HK-2 (cell line): ENCODE results near the gene NSUN3.
"Not testable (repeated sequence)": the region's sequence is repeated elsewhere in the genome, so short reads cannot be mapped to it uniquely, and the experiment has no call there.

Source experiments
- DNase-seq: peaks from one replicate; pipeline ENCODE4 v3.0.0-alpha.2; 2018; ENCODE audit not compliant: unreplicated experiment

The NSUN3 gene

DNA sequence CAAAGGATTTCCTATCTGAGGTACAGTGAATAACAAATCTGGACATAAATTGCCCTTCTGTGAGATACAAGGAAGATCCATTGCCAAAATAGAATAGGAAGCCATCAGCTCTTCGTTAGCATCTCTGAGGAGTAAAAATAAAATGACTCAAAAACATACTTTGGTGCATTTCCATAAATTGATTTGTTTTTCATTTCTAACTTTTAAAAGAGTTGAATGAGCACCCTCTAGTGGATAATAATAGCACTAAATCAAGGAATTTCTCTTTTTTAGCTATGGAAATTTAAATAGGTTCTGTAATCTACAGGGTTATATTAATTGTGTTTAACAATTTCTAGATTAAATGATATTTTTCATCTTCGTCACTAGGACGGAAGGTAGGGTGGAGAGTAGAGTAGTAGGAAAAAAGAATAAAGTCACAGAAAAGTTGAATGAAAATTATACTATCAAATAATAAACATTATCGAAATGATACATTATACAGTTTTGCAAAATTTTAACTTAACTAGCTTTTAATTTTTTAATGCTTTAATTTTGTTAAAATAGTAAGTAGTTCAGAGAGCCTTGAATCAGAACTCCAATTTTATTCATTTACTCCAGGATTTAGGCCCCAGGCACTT, 6.4 kb downstream of the NSUN3 start:
- DNase-seq, result no peak

DNA sequence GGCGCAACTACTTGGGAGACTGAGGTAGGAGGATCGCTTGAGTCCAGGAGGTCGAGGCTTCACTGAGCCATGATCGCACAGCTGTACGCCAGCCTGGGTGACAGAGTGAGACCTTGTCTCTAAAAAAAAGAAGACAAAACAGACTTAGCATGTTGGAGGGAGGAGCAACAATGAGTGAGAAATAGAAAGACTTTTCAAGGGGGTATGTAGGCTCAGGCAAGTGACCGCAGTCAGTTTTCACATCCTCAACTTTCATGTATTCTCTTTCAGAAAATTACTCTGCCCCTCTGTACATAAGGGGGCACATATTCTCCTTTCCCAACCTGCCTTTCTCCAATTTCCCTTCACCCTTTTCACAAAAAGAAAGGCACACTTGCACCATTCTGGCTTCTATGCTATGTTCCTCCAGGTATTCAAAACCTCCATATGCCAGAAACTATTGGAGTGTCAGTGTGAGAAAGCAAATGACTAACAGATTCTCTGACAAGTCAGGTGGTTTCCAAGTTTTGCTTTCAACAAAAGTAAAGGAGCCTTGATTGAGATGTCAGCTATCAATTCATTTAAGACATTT, 7.6 kb downstream of the NSUN3 start:
- no peak for DNase-seq

DNA sequence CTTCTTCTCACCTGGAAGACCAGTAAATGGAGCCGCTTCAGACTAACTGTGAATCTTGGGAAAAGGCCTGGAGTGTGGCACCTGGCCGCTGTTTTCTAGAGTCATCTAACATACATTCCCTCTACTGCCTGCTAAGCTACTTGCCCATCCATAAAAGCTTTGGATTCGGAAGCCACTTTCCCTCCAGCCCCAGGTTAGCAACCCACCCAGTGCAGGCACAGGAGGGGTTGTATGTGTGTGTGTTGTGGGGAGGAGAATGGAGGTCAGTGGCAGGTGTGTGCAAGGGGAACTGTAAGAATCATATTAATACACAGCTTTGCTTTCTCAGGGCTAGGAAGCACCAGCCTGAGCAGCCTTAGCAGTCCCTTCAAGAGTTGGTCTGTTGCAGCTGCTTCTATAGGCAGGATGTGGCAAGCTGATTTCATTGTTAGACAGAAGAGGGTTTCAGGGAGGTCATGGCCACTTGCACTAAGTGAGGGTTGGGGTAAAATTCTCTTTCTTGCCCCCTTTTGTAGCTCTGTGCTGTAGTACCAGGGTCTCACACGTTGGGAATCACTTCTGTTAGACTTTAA, 8.9 kb downstream of the NSUN3 start:
- DNase-seq, result no peak

DNA sequence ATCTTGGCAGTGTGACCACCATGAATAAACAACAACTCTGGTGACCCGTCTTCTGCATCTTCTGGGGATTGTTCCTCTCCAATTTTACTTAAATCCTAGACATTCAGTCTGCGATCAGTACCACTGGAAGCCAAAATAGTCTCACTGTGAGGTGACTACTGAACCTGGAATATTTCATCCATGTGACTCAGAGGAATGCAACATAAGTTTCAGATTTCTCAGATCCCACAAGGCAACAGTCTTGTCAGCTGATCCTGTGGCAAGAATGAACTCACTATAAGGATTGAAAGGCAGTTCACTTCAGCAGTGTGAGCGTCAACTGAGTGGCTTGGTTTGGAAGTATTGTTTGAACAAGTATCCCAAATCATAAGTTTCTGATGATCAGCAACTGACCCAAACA, 13.2 kb downstream of the NSUN3 start:
- DNase-seq, result no peak

DNA sequence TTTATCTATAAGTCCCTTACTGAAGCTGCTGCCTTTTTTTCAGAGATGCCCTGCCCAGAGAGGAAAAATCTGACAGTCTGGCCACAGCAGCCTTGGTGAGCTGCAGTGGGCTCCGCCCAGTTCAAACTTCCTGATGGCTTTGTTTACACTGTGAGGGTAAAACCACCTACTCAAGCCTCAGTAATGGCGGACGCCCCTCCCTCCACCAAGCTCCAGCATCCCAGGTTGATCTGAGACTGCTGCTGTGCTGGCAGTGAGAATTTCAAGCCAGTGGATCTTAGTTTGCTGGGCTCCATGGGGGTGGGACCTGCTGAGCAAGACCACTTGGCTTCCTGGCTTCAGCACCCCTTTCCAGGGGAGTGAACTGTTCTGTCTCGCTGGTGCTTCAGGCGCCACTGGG, 17.7 kb downstream of the NSUN3 start:
- not testable (repeated sequence) for DNase-seq

DNA sequence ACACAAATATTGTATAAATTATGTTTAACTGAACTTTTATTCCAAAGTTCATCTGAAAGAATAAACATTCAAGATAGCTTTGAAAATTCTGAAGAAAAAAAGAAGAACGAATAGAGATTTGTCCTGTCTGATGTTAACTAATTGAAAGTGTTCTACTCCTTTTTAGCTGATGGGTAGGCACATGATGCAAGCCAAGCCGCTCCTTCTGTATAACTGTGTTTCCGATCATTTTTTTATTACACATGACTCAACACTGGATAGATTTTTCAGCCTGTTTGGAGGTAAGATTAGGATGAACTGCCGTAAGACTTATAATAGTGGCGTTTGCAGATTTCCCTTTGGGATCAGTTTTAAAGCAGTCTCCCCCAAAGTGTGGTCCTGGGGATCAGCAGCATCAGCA, 19.0 kb downstream of the NSUN3 start:
- no peak for DNase-seq

DNA sequence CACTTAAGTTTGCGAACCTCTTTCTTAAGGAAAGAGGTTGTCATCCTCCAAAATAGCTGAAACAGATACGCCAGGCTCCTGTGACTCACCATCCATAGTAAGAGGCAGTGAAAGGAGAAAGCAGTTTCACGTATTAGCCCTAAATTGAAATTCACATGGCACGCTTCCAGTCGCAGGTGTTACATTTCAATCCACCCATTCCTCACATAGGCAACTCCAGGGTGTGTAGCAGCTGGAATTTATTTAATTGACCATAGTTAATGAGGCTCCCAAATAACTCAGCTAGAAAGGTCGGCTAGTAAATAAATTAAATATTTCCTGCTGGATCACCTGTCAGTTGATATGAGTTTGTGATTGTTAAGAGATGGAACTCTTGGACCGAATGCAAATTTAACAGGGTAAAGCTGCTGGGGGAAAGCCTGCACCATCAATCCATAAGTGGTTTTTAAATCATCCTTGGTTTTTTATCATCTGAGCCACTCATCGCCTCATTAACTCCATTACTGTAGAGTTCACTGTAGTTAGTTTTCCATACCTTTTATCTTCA, 19.6 kb downstream of the NSUN3 start:
- DNase-seq, result no peak

DNA sequence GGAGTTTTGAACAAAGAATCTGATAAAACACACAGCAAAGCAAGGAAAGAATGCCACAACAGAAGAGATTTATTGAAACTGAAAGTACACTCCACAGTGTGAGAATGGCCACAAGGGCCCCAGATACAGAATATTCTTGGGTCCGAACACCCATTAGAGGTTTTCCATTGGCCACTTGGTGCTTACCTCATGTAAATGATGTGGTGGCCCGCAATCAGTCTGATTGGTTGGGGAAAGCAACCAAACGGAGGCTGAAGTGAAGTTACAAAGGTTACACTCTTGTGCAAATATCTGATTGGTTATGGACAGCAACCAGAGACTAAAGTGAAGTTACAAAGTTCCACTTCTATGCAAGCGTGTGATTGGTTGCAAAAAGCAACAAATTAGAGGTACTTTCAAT, 20.4 kb downstream of the NSUN3 start:
- DNase-seq, result no peak

DNA sequence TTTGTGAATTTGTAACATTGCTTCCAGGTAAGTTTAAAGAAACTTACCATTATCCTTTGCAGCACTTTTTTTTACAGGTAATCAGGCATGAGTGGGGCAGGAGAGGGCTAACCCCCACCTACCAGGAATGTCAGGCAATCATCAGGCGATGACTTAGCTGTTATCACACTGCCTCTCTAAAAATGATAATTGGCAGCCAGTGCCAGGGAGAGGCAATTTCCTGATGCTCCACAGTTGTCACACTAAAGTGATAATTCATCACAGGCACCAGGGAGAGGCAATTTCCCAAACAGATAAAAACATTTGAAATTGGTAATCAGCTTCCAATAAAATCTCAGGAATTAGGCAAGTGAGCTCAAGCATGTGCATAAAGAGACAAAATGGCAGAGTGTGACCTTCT, 26.3 kb downstream of the NSUN3 start:
- DNase-seq, result no peak

DNA sequence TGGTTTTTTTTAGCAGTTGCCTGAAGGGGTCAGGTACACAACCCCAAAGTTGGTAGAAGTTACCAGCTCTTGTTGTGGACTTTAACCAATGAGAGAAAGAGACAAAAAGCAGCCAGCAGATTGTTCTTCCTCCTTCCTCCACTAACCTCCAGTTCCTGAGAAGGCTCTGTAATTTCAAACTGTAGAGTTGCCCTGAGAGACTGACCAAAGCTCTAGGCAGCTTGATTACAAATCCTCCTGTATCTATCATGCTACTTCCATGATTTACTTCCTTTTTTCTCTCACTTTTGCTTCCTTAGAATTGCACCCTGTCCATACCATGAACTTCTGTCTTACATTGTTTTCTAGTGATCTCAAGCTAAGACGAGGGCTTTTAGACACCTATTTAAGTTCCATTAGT, 29.2 kb downstream of the NSUN3 start:
- DNase-seq, result no peak

DNA sequence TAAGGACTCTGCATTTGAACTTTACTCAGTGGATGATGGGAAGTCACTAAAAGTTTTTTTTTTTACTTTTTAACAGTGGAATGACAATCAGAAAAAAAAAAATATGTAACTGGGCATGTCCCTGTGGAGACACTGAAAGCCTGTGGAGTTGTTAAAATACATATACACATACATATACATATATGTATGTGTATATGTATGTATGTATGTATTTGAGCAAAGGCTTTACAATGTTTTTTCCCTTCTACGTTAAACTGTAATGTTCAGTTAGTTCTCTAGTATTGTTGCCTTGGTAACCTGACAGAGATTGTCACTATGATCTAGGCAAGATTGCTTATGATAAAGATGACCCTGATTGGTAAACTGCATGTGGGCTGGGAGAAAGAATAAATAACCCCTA, 30.3 kb downstream of the NSUN3 start:
- DNase-seq, result no peak

DNA sequence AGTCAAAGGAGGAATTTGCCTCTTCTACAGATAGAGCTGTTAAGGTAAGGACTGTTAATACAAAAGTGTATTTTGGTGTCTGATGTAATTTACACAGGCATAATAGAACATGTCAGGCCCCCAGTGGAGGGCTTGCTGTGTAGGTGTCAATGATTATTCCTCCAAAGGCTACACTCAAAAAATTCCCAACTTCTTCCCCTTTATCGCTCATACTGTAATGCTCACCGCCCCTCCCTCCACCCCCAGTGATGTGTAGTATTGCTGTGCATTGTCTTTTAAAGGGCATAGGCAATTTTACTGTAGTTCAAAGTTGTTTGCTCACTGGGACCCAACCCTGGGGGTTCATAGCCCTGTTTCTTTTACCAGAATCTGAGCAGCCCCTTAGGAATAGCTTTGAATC, 32.2 kb downstream of the NSUN3 start:
- no peak for DNase-seq

DNA sequence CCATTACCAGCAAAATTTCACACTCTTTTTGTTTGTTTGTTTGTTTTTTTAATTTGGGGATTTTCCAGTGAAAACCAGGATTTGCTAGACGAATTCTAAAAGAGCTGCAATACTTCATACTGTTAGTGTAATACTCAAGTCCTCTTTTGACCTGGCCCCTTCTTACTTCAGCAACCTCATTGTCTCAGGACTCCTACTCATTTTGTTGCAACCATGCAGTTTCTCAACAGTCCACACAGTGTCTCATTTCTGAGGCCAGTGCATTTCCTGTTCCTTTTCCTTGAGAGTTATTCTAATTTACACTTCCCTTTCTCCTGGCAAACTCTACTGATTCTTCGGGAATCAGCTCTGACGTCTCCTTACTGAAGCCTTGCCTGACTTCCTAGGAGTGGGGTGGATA, 35.6 kb downstream of the NSUN3 start:
- DNase-seq, result no peak

DNA sequence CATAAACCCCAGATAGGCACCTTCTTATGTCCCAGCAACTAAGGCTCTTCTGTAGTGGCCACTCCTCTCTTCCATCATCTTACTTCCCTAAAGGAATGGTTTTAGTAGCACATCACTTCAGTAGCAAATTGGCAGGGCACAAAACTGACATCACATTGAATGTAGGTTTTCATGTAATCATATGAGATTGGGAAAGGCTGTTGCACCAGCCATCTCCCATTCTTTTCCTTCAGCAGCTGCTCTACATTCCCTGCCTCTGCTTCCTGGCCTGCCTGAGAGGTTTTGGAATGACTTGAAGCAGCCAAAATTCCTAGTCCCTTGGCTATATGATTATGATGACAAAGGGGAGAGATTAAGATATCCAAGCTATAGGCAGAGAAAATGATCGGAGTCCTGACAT, 36.5 kb downstream of the NSUN3 start:
- no peak for DNase-seq

DNA sequence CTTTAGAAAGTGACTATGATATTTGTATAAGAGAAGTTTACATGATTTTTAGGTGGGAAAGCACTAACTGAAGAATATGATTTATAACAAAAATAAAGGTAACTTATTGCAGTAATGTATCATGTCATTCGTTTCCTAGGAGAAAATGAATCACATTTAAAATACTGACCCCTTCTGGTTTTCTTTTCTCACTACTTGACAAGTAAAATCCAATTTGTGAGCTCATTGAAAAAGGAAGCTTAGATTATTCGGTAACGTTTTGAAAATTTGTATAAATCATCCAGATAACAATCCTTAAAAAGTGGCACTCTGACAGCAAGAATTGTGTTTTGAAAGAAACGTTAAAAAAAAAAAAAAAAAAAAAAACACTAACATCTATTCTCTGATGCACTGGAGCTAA, 39.0 kb downstream of the NSUN3 start:
- no peak for DNase-seq

DNA sequence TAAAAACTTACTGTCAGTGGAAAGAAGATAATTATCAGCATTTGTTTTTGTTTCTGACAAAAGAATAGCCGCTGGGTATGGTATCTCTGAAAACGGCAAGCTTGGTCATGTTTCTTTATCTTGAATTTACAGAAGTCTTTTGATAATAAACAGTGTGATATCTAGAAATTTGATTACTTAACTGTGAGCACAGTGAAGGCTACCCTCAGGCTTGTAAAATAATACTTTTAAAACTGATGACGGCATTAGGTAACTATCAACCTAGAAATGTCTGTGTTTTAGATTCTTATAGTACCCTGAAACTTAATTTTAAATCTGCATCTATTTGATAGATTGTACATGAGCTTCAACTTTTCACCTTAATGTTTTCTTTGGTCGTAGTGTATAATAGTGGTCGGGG, 43.4 kb downstream of the NSUN3 start:
- no peak for DNase-seq

DNA sequence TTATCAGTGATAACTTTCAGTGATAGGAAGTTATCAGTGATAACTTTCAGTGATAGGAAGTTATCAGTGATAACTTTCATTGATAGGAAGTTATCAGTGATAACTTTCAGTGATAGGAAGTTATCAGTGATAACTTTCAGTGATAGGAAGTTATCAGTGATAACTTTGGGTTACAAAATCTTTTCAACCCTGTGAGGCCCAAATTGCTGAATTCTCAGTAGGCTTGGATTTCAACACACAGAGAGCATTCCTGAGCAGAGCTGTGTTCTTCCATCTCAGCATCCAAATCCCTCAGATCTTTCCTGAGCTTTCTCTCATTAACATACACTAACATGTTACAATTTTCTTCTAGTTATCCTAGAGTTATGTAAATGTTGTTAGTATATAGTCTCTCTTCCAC, 47.4 kb downstream of the NSUN3 start:
- DNase-seq, result not testable (repeated sequence)

DNA sequence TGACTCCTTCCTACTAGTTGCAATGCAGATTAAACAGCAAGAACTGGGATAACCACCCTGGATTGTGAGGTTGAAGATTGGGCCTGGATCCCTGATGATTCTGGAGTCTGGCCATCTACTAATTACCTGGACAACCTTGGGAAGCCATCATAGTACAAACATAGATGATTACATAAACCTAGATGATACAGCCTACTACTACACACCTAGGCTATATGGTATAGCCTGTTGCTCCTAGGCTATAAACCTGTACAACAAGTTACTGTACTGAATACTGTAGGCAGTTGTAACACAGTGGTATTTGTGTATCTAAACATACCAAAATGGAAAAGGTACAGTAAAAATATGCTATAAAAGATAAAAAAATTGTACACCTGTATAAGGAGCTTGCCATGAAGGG, 48.0 kb downstream of the NSUN3 start:
- no peak for DNase-seq

DNA sequence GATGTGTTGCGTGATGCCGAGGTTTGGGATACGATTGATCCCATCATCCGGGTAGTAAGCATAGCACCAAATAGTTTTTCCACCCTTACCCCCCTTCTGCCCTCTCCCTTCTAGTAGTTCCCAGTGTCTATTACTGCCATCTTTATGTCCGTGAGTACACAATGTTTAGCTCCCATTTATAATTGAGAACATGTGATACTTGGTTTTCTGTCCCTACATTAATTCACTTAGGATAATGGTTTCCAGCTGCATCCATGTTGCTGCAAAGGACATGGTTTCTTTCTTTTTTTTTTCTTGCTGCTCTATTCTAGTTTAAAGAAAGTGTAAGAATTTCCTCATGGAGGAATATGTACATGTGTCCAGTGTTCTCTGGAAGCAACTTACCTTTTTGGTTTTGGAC, 51.8 kb downstream of the NSUN3 start:
- DNase-seq, result no peak

DNA sequence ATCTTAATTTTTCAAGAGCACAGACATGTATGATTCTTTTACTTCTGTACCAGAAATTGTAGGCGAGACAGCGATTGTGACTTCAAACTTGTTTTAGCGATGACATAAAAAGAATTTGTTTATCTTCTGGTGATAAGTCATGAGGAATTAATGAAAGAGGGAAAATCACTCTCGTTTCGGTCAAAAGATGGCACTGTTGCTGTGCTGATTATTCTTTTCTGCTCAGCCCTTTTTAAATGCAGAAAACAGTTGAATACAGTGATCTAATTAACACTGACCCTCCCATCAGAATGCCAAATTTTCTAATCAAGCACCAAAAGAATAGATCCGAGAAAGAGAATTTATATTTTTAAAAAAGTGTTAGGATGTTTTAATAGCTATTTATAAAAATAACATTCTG, 52.6 kb downstream of the NSUN3 start:
- DNase-seq, result no peak

DNA sequence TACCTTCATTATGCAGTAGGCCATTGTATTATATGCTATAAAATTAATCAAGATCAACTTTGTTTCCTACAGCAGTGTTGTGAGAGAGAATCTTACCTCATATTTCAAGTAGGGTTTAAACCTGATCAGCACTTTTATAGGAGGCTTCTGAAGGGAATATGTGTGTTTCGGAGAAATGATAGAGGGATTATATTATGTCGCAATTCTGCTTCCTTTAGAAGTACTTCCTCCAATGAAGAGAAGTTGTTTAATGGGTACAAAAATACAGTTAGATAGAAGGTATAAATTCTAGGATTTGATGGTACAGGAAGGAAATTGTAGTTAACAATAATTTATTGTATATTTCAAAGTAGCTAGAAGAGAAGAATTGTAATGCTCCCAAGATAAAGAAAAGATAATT, 54.9 kb downstream of the NSUN3 start:
- no peak for DNase-seq

DNA sequence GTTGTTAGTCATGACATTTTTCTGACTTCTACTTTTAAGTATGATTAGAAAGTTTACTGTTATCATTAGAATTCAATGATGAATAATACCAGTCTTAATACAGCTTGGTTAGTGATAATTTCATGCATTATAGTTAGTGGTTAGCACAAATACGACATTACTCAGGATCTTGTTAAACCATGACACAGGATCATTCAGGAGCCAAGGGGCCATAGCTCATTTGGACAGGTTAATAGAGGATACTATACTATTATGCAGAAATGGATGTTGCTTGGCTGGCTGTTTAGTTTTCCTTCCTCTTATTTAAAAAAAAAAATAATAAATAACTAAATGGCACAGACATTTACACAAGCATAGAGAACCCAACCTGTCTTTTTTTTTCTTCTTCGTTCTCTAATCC, 55.5 kb downstream of the NSUN3 start:
- DNase-seq, result no peak

DNA sequence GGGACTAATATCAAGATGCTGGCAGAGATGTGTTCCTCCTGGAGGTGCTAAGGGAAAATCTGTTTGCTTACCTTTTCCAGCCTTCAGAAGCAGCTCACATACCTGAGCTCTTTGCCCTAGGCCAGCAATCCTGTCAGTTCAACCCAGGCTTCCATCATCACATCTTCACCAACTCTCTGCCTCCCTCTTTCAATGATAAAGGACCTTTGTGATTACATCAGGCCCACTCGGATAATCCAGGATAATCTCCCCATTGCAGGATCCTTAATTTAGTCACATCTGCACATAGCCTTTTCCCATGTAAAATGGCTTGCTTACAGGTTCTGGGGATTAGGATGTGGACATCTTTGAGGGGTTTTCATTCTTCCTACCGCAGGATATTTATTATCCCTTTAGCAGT, 58.3 kb downstream of the NSUN3 start:
- no peak for DNase-seq

DNA sequence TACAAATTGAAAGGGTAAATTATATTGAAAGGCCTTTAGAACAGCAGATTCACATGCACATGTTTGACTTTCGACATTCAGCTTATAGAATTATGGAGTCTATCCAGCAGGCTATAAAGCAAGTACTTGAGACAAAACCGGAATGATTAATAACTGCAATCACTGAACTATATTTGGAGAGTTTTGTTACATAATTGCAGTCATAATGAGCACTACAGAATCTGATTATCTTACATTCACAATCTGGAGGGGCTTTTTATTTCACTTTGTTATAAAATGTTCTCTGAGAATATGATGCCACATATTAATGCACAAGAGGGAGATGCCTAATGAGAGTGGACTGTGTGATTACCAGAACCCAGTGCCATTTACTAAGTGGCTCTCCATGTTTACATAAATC, 64.3 kb downstream of the NSUN3 start:
- no peak for DNase-seq
